ENCODE measurements around the gene RAPGEF4.

- no peak for TF ChIP-seq CTCF (IDR thresholded peaks at IDR 0.05)
- no peak for TF ChIP-seq POLR2A (IDR thresholded peaks at IDR 0.05)
Observed at GRCh38 chr2:173079973-173080860, 344.6 kb downstream of the RAPGEF4 start.
